Endothelial cell (in vitro differentiated cells): ENCODE results near the gene HSPA1A. TPM values are rescaled to one million over a fixed set of nuclear protein-coding genes. Genes with fewer than 3 reads are reported as not detected.

Experiments used
- DNase-seq: peaks from one replicate; pipeline ENCODE4 v3.0.0; 2021; ENCODE audit warnings: low spot score
- H3K27ac Mint-ChIP-seq: one replicate; pipeline ENCODE4 v1.8.0; 2021; ENCODE audit warnings: mixed read lengths, inconsistent platforms; ENCODE audit not compliant: unreplicated experiment
- H3K27me3 Mint-ChIP-seq: one replicate; pipeline ENCODE4 v1.8.0; 2021; ENCODE audit warnings: mild to moderate bottlenecking, moderate library complexity, mixed read lengths, inconsistent platforms; ENCODE audit not compliant: unreplicated experiment
- H3K36me3 Mint-ChIP-seq: one replicate; pipeline ENCODE4 v1.8.0; 2021; ENCODE audit warnings: mild to moderate bottlenecking, low read depth, mixed read lengths, inconsistent platforms; ENCODE audit not compliant: unreplicated experiment
- H3K4me1 Mint-ChIP-seq: one replicate; pipeline ENCODE4 v1.8.0; 2021; ENCODE audit warnings: mild to moderate bottlenecking, mixed read lengths, inconsistent platforms; ENCODE audit not compliant: unreplicated experiment
- H3K4me3 Mint-ChIP-seq: one replicate; pipeline ENCODE4 v1.8.0; 2021; ENCODE audit warnings: mild to moderate bottlenecking, mixed read lengths, inconsistent platforms; ENCODE audit not compliant: unreplicated experiment
- H3K9me3 Mint-ChIP-seq: one replicate; pipeline ENCODE4 v1.8.0; 2021; ENCODE audit warnings: mixed read lengths, inconsistent platforms; ENCODE audit not compliant: unreplicated experiment
- total RNA-seq: library from RNA; stranded (reverse); fragmentation: NEBNext Ultra II Directional; extraction: Animal tissue kit (Norgen Biotek cat#: 25700); gene quantifications from one replicate; pipeline ENCODE4 v1.2.1, GENCODE V29; 2021; ENCODE audit not compliant: unreplicated experiment
- TF ChIP-seq, protein P1 (sequence below): fragments of 200-600 bp; sonication (generic); IDR thresholded peaks from one replicate; pipeline ENCODE4 v1.5.0; 2021; ENCODE audit warnings: antibody characterized with exemption; ENCODE audit not compliant: unreplicated experiment

HSPA1A gene
- total RNA-seq, 1 donor from 2014 or later, result 27.2 TPM

DNA sequence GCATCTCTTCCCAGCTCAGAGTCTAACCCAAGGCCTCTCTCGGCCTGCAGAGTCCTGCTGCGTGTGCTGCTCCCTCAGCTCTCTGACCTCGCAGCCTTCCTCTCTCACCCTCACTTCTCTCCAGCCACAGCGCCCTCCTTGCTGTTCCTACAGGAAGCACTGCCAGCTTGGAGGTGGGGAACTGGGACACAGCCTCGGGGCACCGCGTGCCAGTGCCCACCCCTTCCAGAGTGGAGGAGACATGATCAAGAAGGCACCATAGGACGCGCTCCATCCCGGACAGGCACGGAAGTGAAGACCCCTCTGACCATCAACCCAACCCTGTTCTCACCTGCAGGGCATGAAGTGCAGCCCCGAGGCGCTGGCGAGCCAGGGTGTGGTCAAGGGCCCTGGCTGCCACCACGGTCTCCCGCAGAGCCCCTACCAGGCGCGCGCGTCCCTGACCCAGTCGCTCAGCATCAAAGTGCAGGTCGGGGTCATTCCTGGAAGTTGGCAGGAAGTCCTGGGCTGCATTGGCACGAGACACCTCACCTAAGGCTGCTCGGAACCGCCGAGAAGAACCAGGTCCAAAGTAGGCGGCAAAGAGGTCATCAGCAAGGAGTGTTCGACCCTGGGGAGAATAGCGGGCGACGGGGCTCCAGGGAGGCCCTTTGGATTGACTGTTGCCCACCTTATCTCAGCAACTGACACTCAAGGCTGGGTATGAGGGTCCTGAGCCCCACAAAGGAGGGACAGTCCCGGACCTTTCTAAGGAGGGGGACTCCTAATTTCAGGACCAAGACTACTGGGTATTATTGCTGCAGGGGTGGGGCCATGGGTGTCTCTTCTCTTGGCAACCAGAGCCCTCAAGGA lies 39.5 kb upstream of the HSPA1A start:
- Mint-ChIP-seq H3K4me3 (no peak overlapping the region), H3K4me1 (no peaks in the 10 kb centered on the region), H3K27me3 (peaks cover 4% of the 10 kb centered on the region), H3K36me3 (no peaks in the 10 kb centered on the region), H3K27ac (no peak overlapping the region), H3K9me3 (no peaks in the 10 kb centered on the region)
- TF ChIP-seq, protein P1, sequence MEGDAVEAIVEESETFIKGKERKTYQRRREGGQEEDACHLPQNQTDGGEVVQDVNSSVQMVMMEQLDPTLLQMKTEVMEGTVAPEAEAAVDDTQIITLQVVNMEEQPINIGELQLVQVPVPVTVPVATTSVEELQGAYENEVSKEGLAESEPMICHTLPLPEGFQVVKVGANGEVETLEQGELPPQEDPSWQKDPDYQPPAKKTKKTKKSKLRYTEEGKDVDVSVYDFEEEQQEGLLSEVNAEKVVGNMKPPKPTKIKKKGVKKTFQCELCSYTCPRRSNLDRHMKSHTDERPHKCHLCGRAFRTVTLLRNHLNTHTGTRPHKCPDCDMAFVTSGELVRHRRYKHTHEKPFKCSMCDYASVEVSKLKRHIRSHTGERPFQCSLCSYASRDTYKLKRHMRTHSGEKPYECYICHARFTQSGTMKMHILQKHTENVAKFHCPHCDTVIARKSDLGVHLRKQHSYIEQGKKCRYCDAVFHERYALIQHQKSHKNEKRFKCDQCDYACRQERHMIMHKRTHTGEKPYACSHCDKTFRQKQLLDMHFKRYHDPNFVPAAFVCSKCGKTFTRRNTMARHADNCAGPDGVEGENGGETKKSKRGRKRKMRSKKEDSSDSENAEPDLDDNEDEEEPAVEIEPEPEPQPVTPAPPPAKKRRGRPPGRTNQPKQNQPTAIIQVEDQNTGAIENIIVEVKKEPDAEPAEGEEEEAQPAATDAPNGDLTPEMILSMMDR, result no peak
- no peak for DNase-seq

DNA sequence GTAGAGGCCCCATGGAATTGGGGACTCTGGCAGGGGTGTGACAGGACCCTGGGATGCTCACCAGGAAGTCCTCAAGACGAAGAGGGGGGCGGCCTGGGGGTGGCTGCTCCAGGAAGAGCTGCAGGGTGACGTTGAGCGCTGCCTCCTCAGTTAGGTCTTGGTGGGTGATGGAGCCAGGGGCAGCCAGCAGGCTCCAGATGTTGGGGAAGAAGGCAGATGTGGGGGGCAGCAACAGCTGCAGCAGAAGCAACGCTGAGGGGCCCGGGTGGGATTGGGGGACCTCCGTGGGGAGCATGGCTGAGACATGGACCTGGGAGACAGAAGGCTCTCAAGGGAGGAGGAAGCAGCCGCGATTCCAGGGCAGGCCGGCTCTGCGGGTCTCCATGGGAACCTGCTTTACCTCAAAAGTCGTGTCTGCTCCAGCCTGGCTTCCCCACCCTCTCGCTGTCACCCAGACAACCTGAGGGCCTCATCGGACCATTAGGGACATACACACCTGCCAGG lies 38.8 kb upstream of the HSPA1A start:
- H3K27ac Mint-ChIP-seq, result no peak overlapping the region
- no peaks in the 10 kb centered on the region for H3K36me3 Mint-ChIP-seq
- H3K27me3 Mint-ChIP-seq, result peaks cover 2% of the 10 kb centered on the region
- TF ChIP-seq, protein P1, result no peak
- no peaks in the 10 kb centered on the region for H3K4me1 Mint-ChIP-seq
- H3K9me3 Mint-ChIP-seq, result no peaks in the 10 kb centered on the region
- no peak overlapping the region for H3K4me3 Mint-ChIP-seq
- DNase-seq, result no peak

DNA sequence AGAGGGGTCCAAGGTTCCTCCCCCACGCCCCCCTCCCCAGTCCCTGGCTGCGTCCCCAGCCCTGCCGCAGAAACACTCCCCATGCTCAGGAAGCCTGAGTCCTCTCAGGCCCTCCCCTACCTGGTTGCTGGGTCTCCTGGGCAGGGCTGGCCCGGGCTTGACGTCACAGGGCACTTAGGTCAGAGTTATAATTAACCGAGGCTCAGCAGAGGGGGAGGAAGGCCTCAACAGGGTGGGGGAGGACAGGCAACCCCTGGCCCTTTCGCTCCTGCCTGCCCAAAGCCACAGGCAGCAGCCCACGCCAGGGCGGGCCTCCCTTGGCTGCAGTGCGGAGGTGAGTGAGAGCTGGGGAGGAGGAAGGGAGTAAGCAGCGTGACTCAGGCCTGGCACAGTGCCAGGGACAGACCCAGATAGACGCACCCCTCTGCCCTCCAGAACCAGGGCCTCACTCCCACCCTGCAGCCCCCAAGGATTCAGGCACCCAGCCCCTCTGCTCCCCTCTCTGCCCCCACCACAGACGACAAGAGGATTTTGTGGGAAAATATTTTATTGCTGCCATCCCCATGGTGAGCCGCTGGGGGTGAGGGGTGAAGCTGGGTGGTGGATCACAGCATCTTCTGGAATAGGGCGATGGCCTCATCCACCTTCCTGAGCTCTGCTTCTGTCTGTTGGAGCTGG lies 38.2 kb upstream of the HSPA1A start, which contains the start of gene VWA7:
Gene VWA7 (minus strand): TSS at position 340 of the 678 bp plus-strand sequence. CDS start 549 bp downstream, outside the sequence.
- Mint-ChIP-seq H3K4me3 (no peak within 1 kb of the TSS), H3K4me1 (no peaks in the 10 kb centered on the region), H3K36me3 (no peaks in the 10 kb centered on the region), H3K27ac (no peak within 1 kb of the TSS), H3K27me3 (peaks cover 2% of the 10 kb centered on the region), H3K9me3 (no peaks in the 10 kb centered on the region)
- DNase-seq, result no peak
- TF ChIP-seq, protein P1, result no peak

DNA sequence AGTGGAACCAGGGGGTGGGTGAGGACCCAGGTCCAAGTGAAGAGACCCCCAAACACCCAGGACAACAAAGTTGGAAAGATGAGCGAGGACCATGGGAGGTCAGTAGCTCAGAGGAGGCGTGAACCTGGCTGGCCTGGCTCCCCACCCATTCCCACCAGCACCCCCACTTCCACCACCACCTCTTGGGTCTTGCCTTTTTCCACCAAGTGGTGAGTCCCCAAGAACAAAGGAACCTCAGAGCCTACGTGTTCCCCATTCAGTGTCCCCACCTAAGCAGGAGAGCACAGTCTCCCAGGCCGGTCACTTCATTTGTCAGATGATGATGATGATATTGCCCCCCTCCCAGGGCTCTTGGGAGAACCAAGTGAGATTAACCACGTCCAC lies 37.7 kb upstream of the HSPA1A start:
- DNase-seq, result no peak
- Mint-ChIP-seq H3K36me3 (peaks cover 1% of the 10 kb centered on the region), H3K9me3 (no peaks in the 10 kb centered on the region), H3K4me1 (no peaks in the 10 kb centered on the region), H3K27ac (no peak overlapping the region), H3K4me3 (no peak overlapping the region), H3K27me3 (peaks cover 2% of the 10 kb centered on the region)
- TF ChIP-seq, protein P1, result no peak
